Caco-2 (cell line): ENCODE measurements around the gene LARP1. TPM values are rescaled to one million over a fixed set of nuclear protein-coding genes. Genes with fewer than 3 reads are reported as not detected.

ENCODE experiments used
- BruUV-seq: library from RNA; stranded (reverse); fragments of 400-500 nt; replicated peaks from 2 replicates; lab custom pipeline; 2021; lab: Mats Ljungman, UMichigan
- CTCF ChIA-PET: fragments of 300-600 bp; sonication (Branson Sonifier 250); formaldehyde crosslinking; loops from one replicate; lab custom pipeline; 2022; ENCODE audit warnings: antibody characterized with exemption; lab: Charles Lee
- POLR2A ChIA-PET: fragments of 300-600 bp; sonication (Branson Sonifier 250); formaldehyde crosslinking; loops from one replicate; lab custom pipeline; 2022; ENCODE audit warnings: antibody characterized with exemption; lab: Charles Lee
- DNase-seq, 2 experiments: peaks; one replicate each; pipeline versions ENCODE4 v3.0.0 to v3.0.0-alpha.2; 2020 to 2022
- H3K27me3 ChIP-seq: replicated peaks from 2 replicates; pipeline ENCODE4 v1.6.0; 2011; ENCODE audit warnings: low read length; ENCODE audit not compliant: control insufficient read depth, insufficient read depth
- H3K36me3 ChIP-seq: 2 replicates; pipeline ENCODE4 v1.5.1; 2011; ENCODE audit warnings: low read length; ENCODE audit not compliant: control insufficient read depth, insufficient read depth
- H3K4me1 ChIP-seq: fragments of 250-450 bp; sonication (Bioruptor Pico); 2 replicates; pipeline ENCODE4 v1.5.1; 2020; ENCODE audit warnings: mild to moderate bottlenecking
- H3K4me3 ChIP-seq: 2 replicates; pipeline ENCODE4 v1.5.1; 2011; ENCODE audit warnings: low read depth, mild to moderate bottlenecking, control low read depth, low read length
- H3K9me3 ChIP-seq: fragments of 250-450 bp; sonication (Bioruptor Pico); 2 replicates; pipeline ENCODE4 v1.5.1; 2020; ENCODE audit warnings: mild to moderate bottlenecking, moderate library complexity
- H3K27ac Mint-ChIP-seq: one replicate; pipeline ENCODE4 v1.8.0; 2022; ENCODE audit warnings: mixed read lengths; ENCODE audit not compliant: unreplicated experiment
- H3K27me3 Mint-ChIP-seq: one replicate; pipeline ENCODE4 v1.8.0; 2022; ENCODE audit warnings: mixed read lengths; ENCODE audit not compliant: insufficient read depth, unreplicated experiment
- H3K36me3 Mint-ChIP-seq: one replicate; pipeline ENCODE4 v1.8.0; 2022; ENCODE audit warnings: mild to moderate bottlenecking, mixed read lengths; ENCODE audit not compliant: insufficient read depth, unreplicated experiment
- H3K4me1 Mint-ChIP-seq: one replicate; pipeline ENCODE4 v1.8.0; 2022; ENCODE audit warnings: low read depth, mixed read lengths; ENCODE audit not compliant: unreplicated experiment
- H3K4me3 Mint-ChIP-seq: one replicate; pipeline ENCODE4 v1.8.0; 2022; ENCODE audit warnings: mild to moderate bottlenecking, moderate library complexity, mixed read lengths; ENCODE audit not compliant: unreplicated experiment
- H3K9me3 Mint-ChIP-seq: one replicate; pipeline ENCODE4 v1.8.0; 2022; ENCODE audit warnings: mixed read lengths; ENCODE audit not compliant: unreplicated experiment
- intact Hi-C: fragments of 100-400 bp; cut with micrococcal nuclease; formaldehyde crosslinking; loops from one replicate; pipeline ENCODE4 v1.10.0; 2022; ENCODE audit not compliant: unreplicated experiment
- total RNA-seq: library from RNA; stranded (reverse); gene quantifications from 2 replicates; pipeline ENCODE4 v1.2.3, GENCODE V29; 2022
- TF ChIP-seq, protein P1 (sequence below), 2 experiments: fragments of 200-600 bp in 1 of 2; IDR thresholded peaks; 1 replicate in 1 of 2; 2 replicates in 1 of 2; pipeline versions ENCODE4 v1.5.1 to v1.8.0; 2011 to 2022; ENCODE audit warnings: antibody characterized with exemption in 1 of 2, control low read depth in 1 of 2, inconsistent platforms in 1 of 2, low read depth in 1 of 2, low read length in 1 of 2, mild to moderate bottlenecking in 1 of 2, moderate library complexity in 1 of 2; ENCODE audit not compliant: insufficient read depth in 1 of 2, severe bottlenecking in 1 of 2, unreplicated experiment in 1 of 2

Gene LARP1
- total RNA-seq, 1 experiment from 2014 or later: 372 TPM

GRCh38 chr5:154811239-154811638, 56.1 kb downstream of the LARP1 start:
- no peak overlapping the region for H3K4me3 ChIP-seq
- Mint-ChIP-seq H3K36me3 (peaks cover 89% of the 10 kb centered on the region), H3K4me1 (peaks cover 10% of the 10 kb centered on the region), H3K4me3 (no peak overlapping the region), H3K27me3 (no peaks in the 10 kb centered on the region), H3K27ac (peak overlapping the region; percentile 36), H3K9me3 (no peaks in the 10 kb centered on the region)
- H3K4me1 ChIP-seq: peaks cover 9% of the 10 kb centered on the region; the same call in 1 of the 2 replicates
- peak in 1 of 2 experiments; percentile 12 for DNase-seq
- CTCF ChIA-PET: interaction anchor here (1.0 kb wide), 1 partner anchor 163 kb away, joined by 3 read pairs; no protein-coding TSS in a partner anchor
- no peaks in the 10 kb centered on the region for H3K27me3 ChIP-seq
- TF ChIP-seq, protein P1, sequence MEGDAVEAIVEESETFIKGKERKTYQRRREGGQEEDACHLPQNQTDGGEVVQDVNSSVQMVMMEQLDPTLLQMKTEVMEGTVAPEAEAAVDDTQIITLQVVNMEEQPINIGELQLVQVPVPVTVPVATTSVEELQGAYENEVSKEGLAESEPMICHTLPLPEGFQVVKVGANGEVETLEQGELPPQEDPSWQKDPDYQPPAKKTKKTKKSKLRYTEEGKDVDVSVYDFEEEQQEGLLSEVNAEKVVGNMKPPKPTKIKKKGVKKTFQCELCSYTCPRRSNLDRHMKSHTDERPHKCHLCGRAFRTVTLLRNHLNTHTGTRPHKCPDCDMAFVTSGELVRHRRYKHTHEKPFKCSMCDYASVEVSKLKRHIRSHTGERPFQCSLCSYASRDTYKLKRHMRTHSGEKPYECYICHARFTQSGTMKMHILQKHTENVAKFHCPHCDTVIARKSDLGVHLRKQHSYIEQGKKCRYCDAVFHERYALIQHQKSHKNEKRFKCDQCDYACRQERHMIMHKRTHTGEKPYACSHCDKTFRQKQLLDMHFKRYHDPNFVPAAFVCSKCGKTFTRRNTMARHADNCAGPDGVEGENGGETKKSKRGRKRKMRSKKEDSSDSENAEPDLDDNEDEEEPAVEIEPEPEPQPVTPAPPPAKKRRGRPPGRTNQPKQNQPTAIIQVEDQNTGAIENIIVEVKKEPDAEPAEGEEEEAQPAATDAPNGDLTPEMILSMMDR (IDR thresholded peaks at IDR 0.05; ENCODE audit: insufficient read depth in 1 of 2, low read depth in 1 of 2, low read length in 1 of 2, severe bottlenecking in 1 of 2, unreplicated experiment in 1 of 2): no peak
- H3K9me3 ChIP-seq: no peaks in the 10 kb centered on the region
- intact Hi-C loops: loop anchor here (2.0 to 5.0 kb wide), 3 partner anchors 16 to 58 kb away; partner anchors contain the start of gene LARP1
- POLR2A ChIA-PET: no interaction called here
- no TSS peak for BruUV-seq
- H3K36me3 ChIP-seq: peaks cover 11% of the 10 kb centered on the region; the same call in 1 of the 2 replicates

DNA sequence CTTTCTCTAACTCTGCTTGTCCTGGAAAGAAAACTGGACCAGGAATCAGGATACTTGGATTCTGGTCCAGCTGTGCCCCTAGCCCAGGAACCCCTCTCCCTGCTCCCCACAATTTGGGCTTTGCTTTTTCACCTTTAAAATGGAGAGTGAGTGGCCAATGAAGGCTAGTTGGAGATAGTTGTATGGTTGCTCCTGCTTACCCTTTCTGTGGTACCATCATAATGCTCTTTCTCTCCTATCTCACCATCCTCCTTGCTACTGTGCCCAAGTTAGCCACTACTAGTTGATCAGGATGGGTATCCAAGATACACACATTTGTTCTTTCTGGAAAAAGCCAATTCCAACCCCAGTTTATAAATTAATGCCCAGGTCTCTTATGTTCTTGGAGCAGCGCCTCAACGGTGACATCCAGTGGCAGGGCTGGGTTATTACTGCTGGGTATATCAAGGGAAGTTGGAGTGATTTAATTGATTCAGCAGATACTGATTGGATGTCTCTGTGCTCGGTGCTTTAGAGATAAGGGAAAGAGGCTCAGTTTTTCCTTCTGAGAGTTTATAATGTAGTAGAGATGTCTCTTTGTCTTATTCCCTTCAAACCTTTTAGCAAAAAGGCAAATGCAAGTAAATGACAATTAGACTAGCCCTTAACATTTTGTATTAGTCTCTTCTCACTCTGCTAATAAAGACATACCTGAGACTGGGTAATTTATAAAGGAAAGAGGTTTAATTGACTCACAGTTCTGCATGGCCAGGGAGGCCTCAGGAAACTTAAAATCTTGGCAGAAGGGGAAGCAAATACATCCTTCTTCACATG, 56.7 kb downstream of the LARP1 start:
- TF ChIP-seq, protein P1 (IDR thresholded peaks at IDR 0.05; ENCODE audit: insufficient read depth in 1 of 2, low read depth in 1 of 2, low read length in 1 of 2, severe bottlenecking in 1 of 2, unreplicated experiment in 1 of 2): peak; percentile 89 to 91
- H3K4me1 ChIP-seq: peaks cover 9% of the 10 kb centered on the region; the same call in 1 of the 2 replicates
- Mint-ChIP-seq H3K27me3 (no peaks in the 10 kb centered on the region), H3K27ac (peak overlapping the region; percentile 36), H3K36me3 (peaks cover 95% of the 10 kb centered on the region), H3K9me3 (no peaks in the 10 kb centered on the region), H3K4me3 (no peak overlapping the region), H3K4me1 (peaks cover 10% of the 10 kb centered on the region)
- no peak overlapping the region for H3K4me3 ChIP-seq
- peaks cover 11% of the 10 kb centered on the region for H3K36me3 ChIP-seq
- peak; percentile 62 to 66 for DNase-seq
- H3K9me3 ChIP-seq: no peaks in the 10 kb centered on the region
- POLR2A ChIA-PET: no interaction called here
- intact Hi-C loops: loop anchor here (1.0 to 5.0 kb wide), 4 partner anchors 17 to 162 kb away; partner anchors contain the start of gene LARP1
- no peaks in the 10 kb centered on the region for H3K27me3 ChIP-seq
- BruUV-seq: no TSS peak
- CTCF ChIA-PET: interaction anchor here (1.0 kb wide), 1 partner anchor 164 kb away, joined by 3 read pairs; no protein-coding TSS in a partner anchor

GRCh38 chr5:154813158-154813557, 58.0 kb downstream of the LARP1 start:
- no TSS peak for BruUV-seq
- peaks cover 100% of the 10 kb centered on the region for H3K36me3 Mint-ChIP-seq
- peaks cover 9% of the 10 kb centered on the region for H3K36me3 ChIP-seq

More at GRCh38 chr5:154813158-154813557, 58.0 kb downstream of the LARP1 start:
- intact Hi-C loops: loop anchor here (5.0 kb wide), 1 partner anchor 56 kb away; the partner anchor contains the start of gene LARP1
- H3K4me3 Mint-ChIP-seq: no peak overlapping the region
- no peaks in the 10 kb centered on the region for H3K27me3 Mint-ChIP-seq
- DNase-seq: no peak
- Histone ChIP-seq H3K27me3 (no peaks in the 10 kb centered on the region), H3K9me3 (no peaks in the 10 kb centered on the region), H3K4me1 (peaks cover 9% of the 10 kb centered on the region; the same call in 1 of the 2 replicates), H3K4me3 (no peak overlapping the region)
- TF ChIP-seq, protein P1 (IDR thresholded peaks at IDR 0.05; ENCODE audit: insufficient read depth in 1 of 2, low read depth in 1 of 2, low read length in 1 of 2, severe bottlenecking in 1 of 2, unreplicated experiment in 1 of 2): no peak
- ChIA-PET CTCF (no interaction called here), POLR2A (no interaction called here)
- peaks cover 10% of the 10 kb centered on the region for H3K4me1 Mint-ChIP-seq
- no peaks in the 10 kb centered on the region for H3K9me3 Mint-ChIP-seq
- H3K27ac Mint-ChIP-seq: no peak overlapping the region
